GM23338 (cell line): Measurements from ENCODE around the gene SMAD1. TPM values are rescaled to one million over a fixed set of nuclear protein-coding genes. Genes with fewer than 3 reads are reported as not detected.

ENCODE experiments used
- ATAC-seq: fragments of 200-7000 bp; cut with Tn5 transposase; 3 replicates; pipeline ENCODE4 v1.9.1; 2020
- DNase-seq: peaks from one replicate; pipeline ENCODE4 v3.0.0-alpha.2; 2015; ENCODE audit warnings: low spot score
- H2AFZ ChIP-seq: fragments of 200-600 bp; sonication (generic); 2 replicates; pipeline ENCODE4 v1.8.0; 2016; ENCODE audit warnings: antibody characterized with exemption, mild to moderate bottlenecking, moderate library complexity
- H3F3A ChIP-seq: fragments of 200-600 bp; sonication (generic); replicated peaks from 2 replicates; pipeline ENCODE4 v1.8.0; 2017; ENCODE audit warnings: antibody characterized with exemption, mixed run types, low read depth
- H3K27ac ChIP-seq: fragments of 200-600 bp; sonication (generic); 2 replicates; pipeline ENCODE4 v1.6.1; 2016; ENCODE audit warnings: low read depth
- H3K27me3 ChIP-seq: fragments of 200-600 bp; sonication (generic); 2 replicates; pipeline ENCODE4 v1.8.0; 2016; ENCODE audit warnings: mild to moderate bottlenecking, mixed run types, moderate library complexity; ENCODE audit not compliant: insufficient read depth
- H3K36me3 ChIP-seq: fragments of 200-600 bp; sonication (generic); 2 replicates; pipeline ENCODE4 v1.8.0; 2016; ENCODE audit warnings: mild to moderate bottlenecking; ENCODE audit not compliant: insufficient read depth
- H3K4me1 ChIP-seq: fragments of 200-600 bp; sonication (generic); 2 replicates; pipeline ENCODE4 v1.8.0; 2016; ENCODE audit warnings: mild to moderate bottlenecking, moderate library complexity; ENCODE audit not compliant: insufficient read depth
- H3K4me2 ChIP-seq: fragments of 200-600 bp; sonication (generic); 2 replicates; pipeline ENCODE4 v1.7.1; 2017; ENCODE audit warnings: mixed run types
- H3K4me3 ChIP-seq: fragments of 200-600 bp; sonication (generic); 2 replicates; pipeline ENCODE4 v1.6.1; 2016; ENCODE audit warnings: mixed run types
- H3K79me2 ChIP-seq: fragments of 200-600 bp; sonication (generic); replicated peaks from 2 replicates; pipeline ENCODE4 v1.8.0; 2017; ENCODE audit warnings: mild to moderate bottlenecking; ENCODE audit not compliant: insufficient read depth
- H3K9me2 ChIP-seq: fragments of 200-600 bp; sonication (generic); 2 replicates; pipeline ENCODE4 v1.8.0; 2017; ENCODE audit not compliant: insufficient read depth
- H4K20me1 ChIP-seq: fragments of 200-600 bp; sonication (generic); replicated peaks from 2 replicates; pipeline ENCODE4 v1.8.0; 2017; ENCODE audit warnings: mild to moderate bottlenecking; ENCODE audit not compliant: insufficient read depth
- H3K27ac Mint-ChIP-seq: 2 replicates; pipeline ENCODE4 v1.8.0; 2020; ENCODE audit warnings: inconsistent platforms, mild to moderate bottlenecking, moderate library complexity, mixed read lengths
- H3K27me3 Mint-ChIP-seq: 3 replicates; pipeline ENCODE4 v1.8.0; 2022; ENCODE audit warnings: low read depth, mild to moderate bottlenecking, moderate library complexity, mixed read lengths, inconsistent platforms; ENCODE audit not compliant: insufficient read depth, poor library complexity
- H3K36me3 Mint-ChIP-seq: 3 replicates; pipeline ENCODE4 v1.8.0; 2021; ENCODE audit warnings: low read depth, mild to moderate bottlenecking, inconsistent platforms, moderate library complexity, mixed read lengths
- H3K4me1 Mint-ChIP-seq: 3 replicates; pipeline ENCODE4 v1.8.0; 2020; ENCODE audit warnings: mild to moderate bottlenecking, inconsistent platforms, mixed read lengths
- H3K4me3 Mint-ChIP-seq: 3 replicates; pipeline ENCODE4 v1.8.0; 2021; ENCODE audit warnings: moderate library complexity, mild to moderate bottlenecking, inconsistent platforms, mixed read lengths
- H3K9me3 Mint-ChIP-seq: 3 replicates; pipeline ENCODE4 v1.8.0; 2020; ENCODE audit warnings: moderate library complexity, mild to moderate bottlenecking, inconsistent platforms, mixed read lengths
- CREB1 ChIP-seq: fragments of 250-450 bp; sonication (Bioruptor Pico); IDR thresholded peaks from 2 replicates; pipeline ENCODE4 v1.5.0; 2020; ENCODE audit warnings: low read depth, mild to moderate bottlenecking, moderate library complexity
- EZH2 ChIP-seq: fragments of 200-600 bp; sonication (generic); IDR thresholded peaks from one replicate; pipeline ENCODE4 v1.8.0; 2017; ENCODE audit warnings: antibody characterized with exemption, mild to moderate bottlenecking, low read depth; ENCODE audit not compliant: unreplicated experiment
- EZH2phosphoT487 ChIP-seq: fragments of 200-600 bp; sonication (generic); IDR thresholded peaks from one replicate; pipeline ENCODE4 v1.8.1; 2018; ENCODE audit warnings: antibody characterized with exemption; ENCODE audit not compliant: unreplicated experiment
- JUNB ChIP-seq: IDR thresholded peaks from one replicate; pipeline ENCODE4 v1.6.1; 2016; ENCODE audit warnings: antibody characterized with exemption; ENCODE audit not compliant: unreplicated experiment
- NANOG ChIP-seq: IDR thresholded peaks from 2 replicates; pipeline ENCODE4 v1.6.1; 2016; ENCODE audit warnings: antibody characterized with exemption, borderline replicate concordance
- POLR2AphosphoS5 ChIP-seq: IDR thresholded peaks from 2 replicates; pipeline ENCODE4 v1.6.1; 2016; ENCODE audit warnings: antibody characterized with exemption, low read depth
- STAT1 ChIP-seq: IDR thresholded peaks from one replicate; pipeline ENCODE4 v1.6.1; 2016; ENCODE audit warnings: antibody characterized with exemption; ENCODE audit not compliant: unreplicated experiment
- ZNF114 ChIP-seq: fragments of 250-450 bp; sonication (Bioruptor Pico); IDR thresholded peaks from 2 replicates; pipeline ENCODE4 v1.5.0; 2020; ENCODE audit warnings: mild to moderate bottlenecking, moderate library complexity
- ZNF331 ChIP-seq: fragments of 250-450 bp; sonication (Bioruptor Pico); IDR thresholded peaks from 2 replicates; pipeline ENCODE4 v1.5.0; 2020; ENCODE audit warnings: low read depth, mild to moderate bottlenecking, moderate library complexity
- polyA plus RNA-seq: library from polyadenylated mRNA; unstranded; fragments of >200 nt; fragmentation: Nextera tagmentation; extraction: Ambion mirVana; gene quantifications from 2 replicates; pipeline ENCODE4 v1.2.1, GENCODE V29; 2016
- total RNA-seq: library from RNA; depleted of rRNA; stranded (reverse); fragments of >200 nt; shearing (Covaris generic); gene quantifications from 2 replicates; pipeline ENCODE4 v1.2.3, GENCODE V29; 2014
- TF ChIP-seq, protein P1 (sequence below): IDR thresholded peaks from one replicate; pipeline ENCODE4 v1.6.1; 2018; ENCODE audit warnings: antibody characterized with exemption; ENCODE audit not compliant: unreplicated experiment
- TF ChIP-seq, protein P2 (sequence below): IDR thresholded peaks from 2 replicates; pipeline ENCODE4 v1.6.1; 2016; ENCODE audit warnings: antibody characterized with exemption
- TF ChIP-seq, protein P3 (sequence below), 2 experiments: fragments of 200-600 bp in 1 of 2; sonication (generic) in 1 of 2; conservative IDR thresholded peaks; 2 replicates each; pipeline versions ENCODE4 v1.5.1 to v1.6.1; 2016 to 2017; ENCODE audit warnings: antibody characterized with exemption in 2 of 2, low read depth in 2 of 2, mild to moderate bottlenecking in 2 of 2, moderate library complexity in 1 of 2
- TF ChIP-seq, protein P4 (sequence below): fragments of 250-450 bp; sonication (Bioruptor Pico); IDR thresholded peaks from 2 replicates; pipeline ENCODE4 v1.5.0; 2020; ENCODE audit warnings: mild to moderate bottlenecking, moderate library complexity

The SMAD1 gene
- total and polyA plus RNA-seq, 2 experiments from 2014 or later, result 19.8 to 33.6 TPM

DNA sequence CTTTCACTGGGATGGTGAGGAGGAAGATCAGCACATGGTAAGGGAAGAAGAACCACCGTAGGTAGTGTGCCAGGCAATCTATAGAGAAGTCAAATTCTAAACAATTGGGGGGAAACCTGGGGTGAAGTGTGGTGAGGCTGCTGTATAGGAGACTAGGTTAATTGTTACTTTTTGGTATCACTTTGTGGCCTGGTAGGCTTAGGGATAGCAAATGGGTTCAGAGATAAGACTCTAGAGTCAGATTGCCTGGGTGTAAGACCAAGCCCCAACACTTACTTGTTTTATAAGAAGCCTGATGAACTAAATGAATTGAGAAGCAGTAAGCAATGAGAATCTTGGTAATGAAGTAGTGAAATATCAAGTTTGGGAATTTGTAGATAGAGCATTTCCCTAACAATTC, 8.7 kb downstream of the SMAD1 start:
- Histone ChIP-seq H3K4me2 (no peak overlapping the region), H3K36me3 (no peaks in the 10 kb centered on the region), H4K20me1 (0 out of 2 replicates have a peak, but pooled peaks cover 12% of the 10 kb centered on the region), H3K27me3 (no peaks in the 10 kb centered on the region), H3K27ac (no peak overlapping the region), H3K4me3 (no peak overlapping the region), H3K4me1 (peaks cover 25% of the 10 kb centered on the region), H2AFZ (no peak overlapping the region), H3K9me2 (no peaks in the 10 kb centered on the region), H3K79me2 (peaks cover 99% of the 10 kb centered on the region), H3F3A (no peaks in the 10 kb centered on the region)
- no peaks in the 10 kb centered on the region for H3K9me3 Mint-ChIP-seq
- DNase-seq, result no peak
- peaks cover 24% of the 10 kb centered on the region for H3K4me1 Mint-ChIP-seq
- TF ChIP-seq NANOG, result no peak
- no peak for TF ChIP-seq CREB1 (CRISPR knock-in tag)
- TF ChIP-seq, protein P1, sequence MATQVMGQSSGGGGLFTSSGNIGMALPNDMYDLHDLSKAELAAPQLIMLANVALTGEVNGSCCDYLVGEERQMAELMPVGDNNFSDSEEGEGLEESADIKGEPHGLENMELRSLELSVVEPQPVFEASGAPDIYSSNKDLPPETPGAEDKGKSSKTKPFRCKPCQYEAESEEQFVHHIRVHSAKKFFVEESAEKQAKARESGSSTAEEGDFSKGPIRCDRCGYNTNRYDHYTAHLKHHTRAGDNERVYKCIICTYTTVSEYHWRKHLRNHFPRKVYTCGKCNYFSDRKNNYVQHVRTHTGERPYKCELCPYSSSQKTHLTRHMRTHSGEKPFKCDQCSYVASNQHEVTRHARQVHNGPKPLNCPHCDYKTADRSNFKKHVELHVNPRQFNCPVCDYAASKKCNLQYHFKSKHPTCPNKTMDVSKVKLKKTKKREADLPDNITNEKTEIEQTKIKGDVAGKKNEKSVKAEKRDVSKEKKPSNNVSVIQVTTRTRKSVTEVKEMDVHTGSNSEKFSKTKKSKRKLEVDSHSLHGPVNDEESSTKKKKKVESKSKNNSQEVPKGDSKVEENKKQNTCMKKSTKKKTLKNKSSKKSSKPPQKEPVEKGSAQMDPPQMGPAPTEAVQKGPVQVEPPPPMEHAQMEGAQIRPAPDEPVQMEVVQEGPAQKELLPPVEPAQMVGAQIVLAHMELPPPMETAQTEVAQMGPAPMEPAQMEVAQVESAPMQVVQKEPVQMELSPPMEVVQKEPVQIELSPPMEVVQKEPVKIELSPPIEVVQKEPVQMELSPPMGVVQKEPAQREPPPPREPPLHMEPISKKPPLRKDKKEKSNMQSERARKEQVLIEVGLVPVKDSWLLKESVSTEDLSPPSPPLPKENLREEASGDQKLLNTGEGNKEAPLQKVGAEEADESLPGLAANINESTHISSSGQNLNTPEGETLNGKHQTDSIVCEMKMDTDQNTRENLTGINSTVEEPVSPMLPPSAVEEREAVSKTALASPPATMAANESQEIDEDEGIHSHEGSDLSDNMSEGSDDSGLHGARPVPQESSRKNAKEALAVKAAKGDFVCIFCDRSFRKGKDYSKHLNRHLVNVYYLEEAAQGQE, result no peak
- TF ChIP-seq, protein P2, sequence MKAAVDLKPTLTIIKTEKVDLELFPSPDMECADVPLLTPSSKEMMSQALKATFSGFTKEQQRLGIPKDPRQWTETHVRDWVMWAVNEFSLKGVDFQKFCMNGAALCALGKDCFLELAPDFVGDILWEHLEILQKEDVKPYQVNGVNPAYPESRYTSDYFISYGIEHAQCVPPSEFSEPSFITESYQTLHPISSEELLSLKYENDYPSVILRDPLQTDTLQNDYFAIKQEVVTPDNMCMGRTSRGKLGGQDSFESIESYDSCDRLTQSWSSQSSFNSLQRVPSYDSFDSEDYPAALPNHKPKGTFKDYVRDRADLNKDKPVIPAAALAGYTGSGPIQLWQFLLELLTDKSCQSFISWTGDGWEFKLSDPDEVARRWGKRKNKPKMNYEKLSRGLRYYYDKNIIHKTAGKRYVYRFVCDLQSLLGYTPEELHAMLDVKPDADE, result no peak
- no peak for TF ChIP-seq EZH2
- TF ChIP-seq, protein P3, sequence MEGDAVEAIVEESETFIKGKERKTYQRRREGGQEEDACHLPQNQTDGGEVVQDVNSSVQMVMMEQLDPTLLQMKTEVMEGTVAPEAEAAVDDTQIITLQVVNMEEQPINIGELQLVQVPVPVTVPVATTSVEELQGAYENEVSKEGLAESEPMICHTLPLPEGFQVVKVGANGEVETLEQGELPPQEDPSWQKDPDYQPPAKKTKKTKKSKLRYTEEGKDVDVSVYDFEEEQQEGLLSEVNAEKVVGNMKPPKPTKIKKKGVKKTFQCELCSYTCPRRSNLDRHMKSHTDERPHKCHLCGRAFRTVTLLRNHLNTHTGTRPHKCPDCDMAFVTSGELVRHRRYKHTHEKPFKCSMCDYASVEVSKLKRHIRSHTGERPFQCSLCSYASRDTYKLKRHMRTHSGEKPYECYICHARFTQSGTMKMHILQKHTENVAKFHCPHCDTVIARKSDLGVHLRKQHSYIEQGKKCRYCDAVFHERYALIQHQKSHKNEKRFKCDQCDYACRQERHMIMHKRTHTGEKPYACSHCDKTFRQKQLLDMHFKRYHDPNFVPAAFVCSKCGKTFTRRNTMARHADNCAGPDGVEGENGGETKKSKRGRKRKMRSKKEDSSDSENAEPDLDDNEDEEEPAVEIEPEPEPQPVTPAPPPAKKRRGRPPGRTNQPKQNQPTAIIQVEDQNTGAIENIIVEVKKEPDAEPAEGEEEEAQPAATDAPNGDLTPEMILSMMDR (conservative IDR thresholded peaks at IDR 0.05; ENCODE audit: low read depth in 2 of 2), result no peak
- TF ChIP-seq STAT1, result no peak
- no peak for TF ChIP-seq JUNB
- no peak for TF ChIP-seq ZNF331 (CRISPR knock-in tag)
- no peak for TF ChIP-seq POLR2AphosphoS5
- TF ChIP-seq ZNF114 (CRISPR knock-in tag), result no peak
- no peak for TF ChIP-seq EZH2phosphoT487
- TF ChIP-seq, protein P4, sequence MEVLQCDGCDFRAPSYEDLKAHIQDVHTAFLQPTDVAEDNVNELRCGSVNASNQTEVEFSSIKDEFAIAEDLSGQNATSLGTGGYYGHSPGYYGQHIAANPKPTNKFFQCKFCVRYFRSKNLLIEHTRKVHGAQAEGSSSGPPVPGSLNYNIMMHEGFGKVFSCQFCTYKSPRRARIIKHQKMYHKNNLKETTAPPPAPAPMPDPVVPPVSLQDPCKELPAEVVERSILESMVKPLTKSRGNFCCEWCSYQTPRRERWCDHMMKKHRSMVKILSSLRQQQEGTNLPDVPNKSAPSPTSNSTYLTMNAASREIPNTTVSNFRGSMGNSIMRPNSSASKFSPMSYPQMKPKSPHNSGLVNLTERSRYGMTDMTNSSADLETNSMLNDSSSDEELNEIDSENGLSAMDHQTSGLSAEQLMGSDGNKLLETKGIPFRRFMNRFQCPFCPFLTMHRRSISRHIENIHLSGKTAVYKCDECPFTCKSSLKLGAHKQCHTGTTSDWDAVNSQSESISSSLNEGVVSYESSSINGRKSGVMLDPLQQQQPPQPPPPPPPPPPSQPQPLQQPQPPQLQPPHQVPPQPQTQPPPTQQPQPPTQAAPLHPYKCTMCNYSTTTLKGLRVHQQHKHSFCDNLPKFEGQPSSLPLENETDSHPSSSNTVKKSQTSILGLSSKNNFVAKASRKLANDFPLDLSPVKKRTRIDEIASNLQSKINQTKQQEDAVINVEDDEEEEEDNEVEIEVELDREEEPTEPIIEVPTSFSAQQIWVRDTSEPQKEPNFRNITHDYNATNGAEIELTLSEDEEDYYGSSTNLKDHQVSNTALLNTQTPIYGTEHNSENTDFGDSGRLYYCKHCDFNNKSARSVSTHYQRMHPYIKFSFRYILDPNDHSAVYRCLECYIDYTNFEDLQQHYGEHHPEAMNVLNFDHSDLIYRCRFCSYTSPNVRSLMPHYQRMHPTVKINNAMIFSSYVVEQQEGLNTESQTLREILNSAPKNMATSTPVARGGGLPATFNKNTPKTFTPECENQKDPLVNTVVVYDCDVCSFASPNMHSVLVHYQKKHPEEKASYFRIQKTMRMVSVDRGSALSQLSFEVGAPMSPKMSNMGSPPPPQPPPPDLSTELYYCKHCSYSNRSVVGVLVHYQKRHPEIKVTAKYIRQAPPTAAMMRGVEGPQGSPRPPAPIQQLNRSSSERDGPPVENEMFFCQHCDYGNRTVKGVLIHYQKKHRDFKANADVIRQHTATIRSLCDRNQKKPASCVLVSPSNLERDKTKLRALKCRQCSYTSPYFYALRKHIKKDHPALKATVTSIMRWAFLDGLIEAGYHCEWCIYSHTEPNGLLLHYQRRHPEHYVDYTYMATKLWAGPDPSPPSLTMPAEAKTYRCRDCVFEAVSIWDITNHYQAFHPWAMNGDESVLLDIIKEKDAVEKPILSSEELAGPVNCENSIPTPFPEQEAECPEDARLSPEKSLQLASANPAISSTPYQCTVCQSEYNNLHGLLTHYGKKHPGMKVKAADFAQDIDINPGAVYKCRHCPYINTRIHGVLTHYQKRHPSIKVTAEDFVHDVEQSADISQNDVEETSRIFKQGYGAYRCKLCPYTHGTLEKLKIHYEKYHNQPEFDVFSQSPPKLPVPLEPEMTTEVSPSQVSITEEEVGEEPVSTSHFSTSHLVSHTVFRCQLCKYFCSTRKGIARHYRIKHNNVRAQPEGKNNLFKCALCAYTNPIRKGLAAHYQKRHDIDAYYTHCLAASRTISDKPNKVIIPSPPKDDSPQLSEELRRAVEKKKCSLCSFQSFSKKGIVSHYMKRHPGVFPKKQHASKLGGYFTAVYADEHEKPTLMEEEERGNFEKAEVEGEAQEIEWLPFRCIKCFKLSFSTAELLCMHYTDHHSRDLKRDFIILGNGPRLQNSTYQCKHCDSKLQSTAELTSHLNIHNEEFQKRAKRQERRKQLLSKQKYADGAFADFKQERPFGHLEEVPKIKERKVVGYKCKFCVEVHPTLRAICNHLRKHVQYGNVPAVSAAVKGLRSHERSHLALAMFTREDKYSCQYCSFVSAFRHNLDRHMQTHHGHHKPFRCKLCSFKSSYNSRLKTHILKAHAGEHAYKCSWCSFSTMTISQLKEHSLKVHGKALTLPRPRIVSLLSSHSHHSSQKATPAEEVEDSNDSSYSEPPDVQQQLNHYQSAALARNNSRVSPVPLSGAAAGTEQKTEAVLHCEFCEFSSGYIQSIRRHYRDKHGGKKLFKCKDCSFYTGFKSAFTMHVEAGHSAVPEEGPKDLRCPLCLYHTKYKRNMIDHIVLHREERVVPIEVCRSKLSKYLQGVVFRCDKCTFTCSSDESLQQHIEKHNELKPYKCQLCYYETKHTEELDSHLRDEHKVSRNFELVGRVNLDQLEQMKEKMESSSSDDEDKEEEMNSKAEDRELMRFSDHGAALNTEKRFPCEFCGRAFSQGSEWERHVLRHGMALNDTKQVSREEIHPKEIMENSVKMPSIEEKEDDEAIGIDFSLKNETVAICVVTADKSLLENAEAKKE, result no peak
- ATAC-seq, result no peak
- no peaks in the 10 kb centered on the region for H3K36me3 Mint-ChIP-seq
- no peaks in the 10 kb centered on the region for H3K27me3 Mint-ChIP-seq
- H3K27ac Mint-ChIP-seq, result no peak overlapping the region
- no peak overlapping the region for H3K4me3 Mint-ChIP-seq
